IMR-90 (cell line): ENCODE data around the gene RELN. TPM values are rescaled to one million over a fixed set of nuclear protein-coding genes. Genes with fewer than 3 reads are reported as not detected.

Experiments used
- ATAC-seq: fragments of 200-7000 bp; cut with Tn5 transposase; 2 replicates; pipeline ENCODE4 v1.9.1; 2020; ENCODE audit warnings: low read depth, mild to moderate bottlenecking, moderate library complexity
- BruUV-seq: library from RNA; stranded (reverse); fragments of 400-500 nt; replicated peaks from 2 replicates; lab custom pipeline; 2021; lab: Mats Ljungman, UMichigan
- CTCF ChIA-PET: fragments of 300-600 bp; formaldehyde crosslinking; extraction: SDS; loops from one replicate; lab custom pipeline; 2021; ENCODE audit warnings: antibody characterized with exemption; lab: Yijun Ruan, JAX
- POLR2A ChIA-PET: fragments of 300-600 bp; sonication (Branson Sonifier 250); formaldehyde crosslinking; loops from one replicate; lab custom pipeline; 2022; ENCODE audit warnings: antibody characterized with exemption; ENCODE audit not compliant: unreplicated experiment; lab: Charles Lee
- DNase-seq: peaks from one replicate; pipeline ENCODE4 v3.0.0; 2013
- H2AFZ ChIP-seq: replicated peaks from 2 replicates; pipeline ENCODE3; 2013; ENCODE audit warnings: low read length, mild to moderate bottlenecking; ENCODE audit not compliant: poor library complexity
- H2AK5ac ChIP-seq: 2 replicates; pipeline ENCODE4 v1.6.1; 2013; ENCODE audit warnings: low read depth, low read length, inconsistent platforms
- H2AK9ac ChIP-seq: replicated peaks from 2 replicates; pipeline ENCODE3; 2013; ENCODE audit warnings: mild to moderate bottlenecking, low read depth, low read length, moderate library complexity; ENCODE audit not compliant: poor library complexity
- H2BK120ac ChIP-seq: 2 replicates; pipeline ENCODE4 v1.6.1; 2013; ENCODE audit warnings: low read depth, low read length, inconsistent platforms
- H2BK15ac ChIP-seq: 3 replicates; pipeline ENCODE4 v1.6.1; 2013; ENCODE audit warnings: low read depth, low read length, inconsistent platforms
- H2BK20ac ChIP-seq: 2 replicates; pipeline ENCODE4 v1.6.1; 2013; ENCODE audit warnings: low read depth, mild to moderate bottlenecking, inconsistent platforms, low read length, moderate library complexity
- H2BK5ac ChIP-seq: 2 replicates; pipeline ENCODE4 v1.6.1; 2013; ENCODE audit warnings: mild to moderate bottlenecking, low read depth, low read length, inconsistent platforms; ENCODE audit not compliant: poor library complexity, severe bottlenecking
- H3K14ac ChIP-seq: replicated peaks from 2 replicates; pipeline ENCODE4 v1.6.1; 2013; ENCODE audit warnings: low read depth, low read length, inconsistent platforms
- H3K18ac ChIP-seq: 2 replicates; pipeline ENCODE4 v1.6.1; 2013; ENCODE audit warnings: low read depth, low read length, control low read depth
- H3K23ac ChIP-seq: 2 replicates; pipeline ENCODE4 v1.6.1; 2013; ENCODE audit warnings: low read depth, low read length, inconsistent platforms
- H3K27ac ChIP-seq: 2 replicates; pipeline ENCODE4 v1.5.1; 2013; ENCODE audit warnings: mild to moderate bottlenecking, control low read depth, low read length; ENCODE audit not compliant: insufficient read depth
- H3K27me3 ChIP-seq: 2 replicates; pipeline ENCODE4 v1.6.1; 2013; ENCODE audit warnings: low read length; ENCODE audit not compliant: control insufficient read depth, insufficient read depth
- H3K36me3 ChIP-seq: 2 replicates; pipeline ENCODE4 v1.6.1; 2013; ENCODE audit warnings: low read length, mixed read lengths; ENCODE audit not compliant: control insufficient read depth, insufficient read depth
- H3K4ac ChIP-seq: 2 replicates; pipeline ENCODE4 v1.6.1; 2013; ENCODE audit warnings: low read depth, low read length, inconsistent platforms
- H3K4me1 ChIP-seq: 2 replicates; pipeline ENCODE4 v1.6.1; 2013; ENCODE audit warnings: low read length, mixed read lengths; ENCODE audit not compliant: control insufficient read depth, insufficient read depth
- H3K4me2 ChIP-seq: 2 replicates; pipeline ENCODE4 v1.6.1; 2013; ENCODE audit warnings: low read depth, mild to moderate bottlenecking, control low read depth, low read length, moderate library complexity
- H3K4me3 ChIP-seq: 2 replicates; pipeline ENCODE4 v1.5.1; 2013; ENCODE audit warnings: low read depth, mild to moderate bottlenecking, control low read depth, low read length, moderate library complexity; ENCODE audit not compliant: insufficient read depth
- H3K56ac ChIP-seq: 2 replicates; pipeline ENCODE4 v1.6.1; 2013; ENCODE audit warnings: low read length, inconsistent platforms; ENCODE audit not compliant: insufficient read depth; ENCODE audit errors: extremely low read depth
- H3K79me1 ChIP-seq, 2 experiments: 2 replicates each; pipeline ENCODE4 v1.6.1; 2013; ENCODE audit warnings: low read length in 2 of 2, inconsistent platforms in 1 of 2, low read depth in 1 of 2
- H3K9ac ChIP-seq: 2 replicates; pipeline ENCODE4 v1.6.1; 2013; ENCODE audit warnings: low read depth, low read length, control low read depth
- H3K9me1 ChIP-seq: 2 replicates; pipeline ENCODE4 v1.6.1; 2013; ENCODE audit warnings: low read length, inconsistent platforms; ENCODE audit not compliant: insufficient read depth
- H3K9me3 ChIP-seq: 2 replicates; pipeline ENCODE4 v1.6.1; 2013; ENCODE audit warnings: low read length; ENCODE audit not compliant: control insufficient read depth, insufficient read depth
- H4K20me1 ChIP-seq: 2 replicates; pipeline ENCODE4 v1.6.1; 2013; ENCODE audit warnings: low read length, inconsistent platforms; ENCODE audit not compliant: insufficient read depth
- H4K5ac ChIP-seq: 2 replicates; pipeline ENCODE4 v1.6.1; 2013; ENCODE audit warnings: mild to moderate bottlenecking, low read depth, low read length, control low read depth
- H4K8ac ChIP-seq, 2 experiments: 2 replicates each; pipeline ENCODE4 v1.6.1; 2013; ENCODE audit warnings: low read depth in 2 of 2, low read length in 2 of 2, control low read depth in 1 of 2, inconsistent platforms in 1 of 2
- H4K91ac ChIP-seq: 2 replicates; pipeline ENCODE4 v1.6.1; 2013; ENCODE audit warnings: low read depth, low read length, inconsistent platforms; ENCODE audit not compliant: insufficient read depth
- BHLHE40 ChIP-seq: fragments of 150-350 bp; IDR thresholded peaks from 2 replicates; pipeline ENCODE4 v1.6.1; 2016; ENCODE audit warnings: mild to moderate bottlenecking, low read depth, low read length
- CEBPB ChIP-seq: IDR thresholded peaks from 2 replicates; pipeline ENCODE4 v1.6.1; 2012; ENCODE audit warnings: low read depth, low read length, improper control_type of control experiment
- CHD1 ChIP-seq: IDR thresholded peaks from 2 replicates; pipeline ENCODE4 v1.6.1; 2012; ENCODE audit warnings: low read depth, low read length, improper control_type of control experiment
- CTCF ChIP-seq: conservative IDR thresholded peaks from 2 replicates; pipeline ENCODE4 v1.5.1; 2012; ENCODE audit warnings: mild to moderate bottlenecking, low read depth, low read length, improper control_type of control experiment
- ELK1 ChIP-seq: fragments of 150-350 bp; IDR thresholded peaks from 2 replicates; pipeline ENCODE4 v1.6.1; 2016; ENCODE audit warnings: low read depth, mild to moderate bottlenecking, low read length, moderate library complexity, borderline replicate concordance
- FOS ChIP-seq: fragments of 150-350 bp; IDR thresholded peaks from 2 replicates; pipeline ENCODE4 v1.6.1; 2016; ENCODE audit warnings: low read depth, low read length
- MAFK ChIP-seq: IDR thresholded peaks from 2 replicates; pipeline ENCODE4 v1.6.1; 2012; ENCODE audit warnings: low read depth, low read length, improper control_type of control experiment
- MXI1 ChIP-seq: IDR thresholded peaks from 2 replicates; pipeline ENCODE4 v1.6.1; 2012; ENCODE audit warnings: low read depth, mild to moderate bottlenecking, low read length, moderate library complexity, borderline replicate concordance
- NFE2L2 ChIP-seq: fragments of 150-350 bp; IDR thresholded peaks from 2 replicates; pipeline ENCODE4 v1.6.1; 2016; ENCODE audit warnings: low read depth, mild to moderate bottlenecking, low read length
- POLR2A ChIP-seq: IDR thresholded peaks from 2 replicates; pipeline ENCODE4 v1.6.1; 2012; ENCODE audit warnings: mild to moderate bottlenecking, low read depth, low read length
- RAD21 ChIP-seq: IDR thresholded peaks from 2 replicates; pipeline ENCODE4 v1.6.1; 2012; ENCODE audit warnings: low read length, improper control_type of control experiment
- RCOR1 ChIP-seq: IDR thresholded peaks from 2 replicates; pipeline ENCODE4 v1.6.1; 2012; ENCODE audit warnings: mild to moderate bottlenecking, low read length, improper control_type of control experiment; ENCODE audit not compliant: insufficient replicate concordance
- RFX5 ChIP-seq: IDR thresholded peaks from 2 replicates; pipeline ENCODE4 v1.8.0; 2012; ENCODE audit warnings: low read depth, mild to moderate bottlenecking, low read length, moderate library complexity
- SMC3 ChIP-seq: fragments of 150-350 bp; IDR thresholded peaks from 2 replicates; pipeline ENCODE4 v1.6.1; 2016; ENCODE audit warnings: low read depth, mild to moderate bottlenecking, antibody characterized with exemption, low read length, moderate library complexity
- WGBS, 2 experiments: methylation state at CpG; one replicate each; pipeline versions ENCODE4 v1.1.5 to v1.1.7; 2013; ENCODE audit warnings: missing lambda C conversion rate in 2 of 2; ENCODE audit not compliant: insufficient read length in 1 of 2; ENCODE audit errors: extremely low coverage in 2 of 2; 5-methylcytosine and 5-hydroxymethylcytosine counted together
- dilution Hi-C: fragments of 300-500 bp; cut with HindIII; formaldehyde crosslinking; loops from one replicate; pipeline ENCODE4 v1.14.3; 2018; ENCODE audit warnings: low sequenced_read_pairs; ENCODE audit not compliant: unreplicated experiment
- in situ Hi-C: fragments of 300-500 bp; cut with MboI; formaldehyde crosslinking; loops from 3 replicates; pipeline ENCODE4 v1.14.3; 2019; ENCODE audit warnings: low sequenced_read_pairs, inconsistent platforms, mixed read lengths
- intact Hi-C: fragments of 100-400 bp; cut with micrococcal nuclease; formaldehyde crosslinking; loops from 2 replicates; pipeline ENCODE4 v1.10.0; 2022
- polyA plus RNA-seq, 3 experiments: library from polyadenylated mRNA; depleted of rRNA; stranded (reverse); fragments of >200 nt; gene quantifications; 2 replicates each; pipeline ENCODE4 v1.2.3, GENCODE V29; 2012; ENCODE audit warnings: low replicate concordance in 1 of 3
- total RNA-seq: library from RNA; depleted of rRNA; stranded (reverse); fragments of >200 nt; gene quantifications from 2 replicates; pipeline ENCODE4 v1.2.3, GENCODE V29; 2012

The RELN gene
- total and polyA plus RNA-seq, 2 of the 4 experiments (the other 2 are of a cell fraction) = 14.7 to 23.7 TPM

- Histone ChIP-seq H2AK9ac (no peak overlapping the region), H3K27me3 (no peaks in the 10 kb centered on the region), H4K20me1 (no peaks in the 10 kb centered on the region), H3K18ac (peak overlapping the region; percentile 98), H2AFZ (no peak overlapping the region), H3K4me3 (no peak overlapping the region), H3K9me1 (no peaks in the 10 kb centered on the region), H3K36me3 (no peaks in the 10 kb centered on the region), H2BK5ac (peak overlapping the region; percentile 91), H3K9ac (no peak overlapping the region), H3K23ac (no peak overlapping the region), H3K56ac (0 out of 2 replicates have a peak overlapping the region, but pooled peaks have one; percentile 34), H3K27ac (no peak overlapping the region; the same call in 1 of the 2 replicates), H3K14ac (peak overlapping the region; percentile 24), H2AK5ac (peak overlapping the region; percentile 84), H4K8ac (peak overlapping the region; percentile 69 to 73; a peak in 3 of 4 replicates), H2BK120ac (peak overlapping the region; percentile 81), H3K79me1 (no peaks in the 10 kb centered on the region), H3K4me1 (peaks cover 7% of the 10 kb centered on the region), H2BK15ac (peak overlapping the region; percentile 87; the same call in 2 of the 3 replicates), H4K5ac (peak overlapping the region; percentile 85), H2BK20ac (peak overlapping the region; percentile 89), H3K4ac (peak overlapping the region; percentile 71), H3K4me2 (no peak overlapping the region; the same call in 1 of the 2 replicates), H4K91ac (peak overlapping the region; percentile 70), H3K9me3 (no peaks in the 10 kb centered on the region)
- BruUV-seq = no TSS peak
- ChIA-PET CTCF (no interaction called here), POLR2A (no interaction called here)
- DNase-seq = peak; percentile 75
- intact Hi-C loops (no loop called here), dilution Hi-C loops (no loop called here), in situ Hi-C loops (no loop called here)
- ATAC-seq = peak; percentile 60
- no CpG with 5 or more reads among the region's 7 CpGs for WGBS, 2 experiments
- TF ChIP-seq NFE2L2 = no peak
- peak; percentile 50; the same call in 1 of the 2 replicates for TF ChIP-seq BHLHE40
- no peak for TF ChIP-seq CHD1
- TF ChIP-seq RFX5 = no peak
- no peak for TF ChIP-seq RCOR1
- TF ChIP-seq RAD21 = no peak
- no peak for TF ChIP-seq CTCF
- TF ChIP-seq ELK1 = no peak
- no peak for TF ChIP-seq POLR2A
- no peak for TF ChIP-seq SMC3
- TF ChIP-seq MAFK = no peak
- TF ChIP-seq FOS = no peak
- no peak for TF ChIP-seq MXI1
- TF ChIP-seq CEBPB = 0 out of 2 replicates have a peak, but pooled peaks have one; percentile 23
Measured at GRCh38 chr7:103660455-103661371, 328.7 kb downstream of the RELN start.
